Ecto neural progenitor cell (in vitro differentiated cells): ENCODE data around the gene CYSTM1.

ENCODE experiments used
- DNase-seq: peaks from one replicate; pipeline ENCODE4 v3.0.0-alpha.2; 2018; ENCODE audit warnings: low spot score

Gene CYSTM1

GRCh38 chr5:140174465-140175366, at the start of gene CYSTM1:
Gene CYSTM1, plus strand, starts transcription at chr5:140175188. Its CDS starts 19,278 bp downstream, at chr5:140194466.
- DNase-seq = peak; percentile 97

- no peak for DNase-seq
These were observed 49.4 kb upstream of the CYSTM1 start, which contains the start of gene IGIP for GRCh38 chr5:140125637-140126036. Gene IGIP, plus strand, starts transcription at chr5:140125937. Its CDS starts 2,540 bp downstream, at chr5:140128477.

- DNase-seq = no peak
These were observed 48.5 kb upstream of the CYSTM1 start for GRCh38 chr5:140126315-140127012.

GRCh38 chr5:140128376-140128775, 46.6 kb upstream of the CYSTM1 start:
- DNase-seq = no peak

- no peak for DNase-seq
These were observed 43.8 kb upstream of the CYSTM1 start for GRCh38 chr5:140130949-140131733.

- no peak for DNase-seq
These were observed 43.0 kb upstream of the CYSTM1 start for GRCh38 chr5:140131967-140132409.

GRCh38 chr5:140133514-140134167, 41.3 kb upstream of the CYSTM1 start:
- no peak for DNase-seq

GRCh38 chr5:140134277-140134935, 40.6 kb upstream of the CYSTM1 start:
- no peak for DNase-seq

GRCh38 chr5:140135127-140135526, 39.9 kb upstream of the CYSTM1 start:
- no peak for DNase-seq

- DNase-seq = no peak
These were observed 38.4 kb upstream of the CYSTM1 start for GRCh38 chr5:140136624-140137023.

GRCh38 chr5:140140435-140140834, 34.6 kb upstream of the CYSTM1 start:
- DNase-seq = no peak

- no peak for DNase-seq
These were observed 33.7 kb upstream of the CYSTM1 start for GRCh38 chr5:140141241-140141640.

- no peak for DNase-seq
These were observed 32.7 kb upstream of the CYSTM1 start for GRCh38 chr5:140142246-140142645.

GRCh38 chr5:140142856-140143255, 32.1 kb upstream of the CYSTM1 start:
- no peak for DNase-seq

- DNase-seq = no peak
These were observed 31.3 kb upstream of the CYSTM1 start for GRCh38 chr5:140143521-140144258.

GRCh38 chr5:140145256-140145655, 29.7 kb upstream of the CYSTM1 start:
- DNase-seq = no peak

- DNase-seq = peak; percentile 82
These were observed 29.0 kb upstream of the CYSTM1 start for GRCh38 chr5:140145818-140146522.

GRCh38 chr5:140146523-140146842, 28.5 kb upstream of the CYSTM1 start:
- no peak for DNase-seq

- DNase-seq = no peak
These were observed 27.5 kb upstream of the CYSTM1 start for GRCh38 chr5:140147460-140147859.

- no peak for DNase-seq
These were observed 26.5 kb upstream of the CYSTM1 start for GRCh38 chr5:140148508-140148907.
